Peyer's patch (tissue), 4 donors: Measurements from ENCODE around the gene MALL. TPM values are rescaled to one million over a fixed set of nuclear protein-coding genes. Genes with fewer than 3 reads are reported as not detected.
"Not testable (repeated sequence)": the region's sequence is repeated elsewhere in the genome, so short reads cannot be mapped to it uniquely, and the experiment has no call there.

Experiments used
- DNase-seq, 3 donors: peaks; one replicate each; pipeline ENCODE4 v3.0.0-alpha.2; 2017 to 2019
- H3K27ac ChIP-seq, 4 donors: fragments of 200-600 bp; sonication (generic); one replicate each; pipeline ENCODE4 v1.5.1; 2016 to 2019
- H3K27me3 ChIP-seq, 2 donors: fragments of 200-600 bp; sonication (generic); one replicate each; pipeline ENCODE4 v1.5.1; 2019
- H3K36me3 ChIP-seq, 3 donors: fragments of 200-600 bp; sonication (generic); one replicate each; pipeline ENCODE4 v1.5.1; 2016 to 2019
- H3K4me1 ChIP-seq, 4 donors: fragments of 200-600 bp; sonication (generic); one replicate each; pipeline ENCODE4 v1.5.1; 2016 to 2019
- H3K4me3 ChIP-seq, 4 donors: fragments of 200-600 bp; sonication (generic); 1 replicate in 3 of 4; 2 replicates in 1 of 4; pipeline ENCODE4 v1.5.1; 2016 to 2019; ENCODE audit warnings: mild to moderate bottlenecking in 1 of 4
- H3K9me3 ChIP-seq, 4 donors: fragments of 200-600 bp; sonication (generic); one replicate each; pipeline ENCODE4 v1.5.1; 2016 to 2019; ENCODE audit warnings: mild to moderate bottlenecking in 1 of 4
- CTCF ChIP-seq, 6 experiments: fragments of 450-650 bp in 4 of 6; fragments of 200-600 bp in 2 of 6; sonication (generic) in 1 of 6; IDR thresholded peaks; one replicate each; pipeline ENCODE4 v1.5.1; 2017 to 2019; ENCODE audit warnings: antibody characterized with exemption in 6 of 6, mild to moderate bottlenecking in 3 of 6, moderate library complexity in 1 of 6
- POLR2A ChIP-seq, 2 donors: fragments of 450-650 bp; IDR thresholded peaks; one replicate each; pipeline ENCODE4 v1.5.1; 2017; ENCODE audit warnings: antibody characterized with exemption in 2 of 2, mild to moderate bottlenecking in 2 of 2, moderate library complexity in 2 of 2
- total RNA-seq, 4 donors: library from RNA; depleted of rRNA; stranded (reverse); fragments of >200 nt; gene quantifications; one replicate each; pipeline ENCODE4 v1.1.0, GENCODE V29; 2016

The MALL gene
- total RNA-seq, 4 donors from 2014 or later = 40.4 to 814 (median 603) TPM

- no peak overlapping the region for H3K4me3 ChIP-seq
- peaks cover 0 to 16% (median 0%) of the 10 kb centered on the region in 3 donors for H3K36me3 ChIP-seq
- peak overlapping the region in 1 of 4 donors; percentile 97 for H3K27ac ChIP-seq
- no peaks in the 10 kb centered on the region for H3K9me3 ChIP-seq
- peak in 1 of 3 donors; percentile 17 for DNase-seq
- H3K27me3 ChIP-seq = no peaks in the 10 kb centered on the region
- TF ChIP-seq CTCF (IDR thresholded peaks at IDR 0.05) = no peak
- no peak for TF ChIP-seq POLR2A (IDR thresholded peaks at IDR 0.05)
- peaks cover 0 to 33% (median 9%) of the 10 kb centered on the region in 4 donors for H3K4me1 ChIP-seq
Measured at GRCh38 chr2:110099038-110099425, 16.6 kb downstream of the MALL start.

- Histone ChIP-seq H3K9me3 (no peaks in the 10 kb centered on the region), H3K27ac (no peak overlapping the region), H3K36me3 (peaks cover 0 to 16% (median 0%) of the 10 kb centered on the region in 3 donors), H3K27me3 (no peaks in the 10 kb centered on the region), H3K4me3 (no peak overlapping the region), H3K4me1 (peaks cover 0 to 22% (median 7%) of the 10 kb centered on the region in 4 donors)
- TF ChIP-seq CTCF (IDR thresholded peaks at IDR 0.05) (no peak), POLR2A (IDR thresholded peaks at IDR 0.05) (no peak)
- peak in 1 of 3 donors; percentile 43 for DNase-seq
Measured at GRCh38 chr2:110097506-110098220, 18.0 kb downstream of the MALL start.

- no peak for TF ChIP-seq CTCF (IDR thresholded peaks at IDR 0.05)
- TF ChIP-seq POLR2A (IDR thresholded peaks at IDR 0.05) = no peak
- Histone ChIP-seq H3K36me3 (peaks cover 0 to 16% (median 0%) of the 10 kb centered on the region in 3 donors), H3K27me3 (no peaks in the 10 kb centered on the region), H3K27ac (no peak overlapping the region), H3K4me3 (no peak overlapping the region), H3K9me3 (no peaks in the 10 kb centered on the region), H3K4me1 (peaks cover 0 to 8% (median 4%) of the 10 kb centered on the region in 4 donors)
- DNase-seq = peak in 1 of 3 donors; percentile 37
Measured at GRCh38 chr2:110095994-110096633, 19.5 kb downstream of the MALL start.

GRCh38 chr2:110094884-110095534, 20.6 kb downstream of the MALL start:
- H3K27me3 ChIP-seq, H3K4me1 ChIP-seq, H3K9me3 ChIP-seq, H3K27ac ChIP-seq, H3K4me3 ChIP-seq: not testable (repeated sequence)
- peaks cover 0 to 16% (median 0%) of the 10 kb centered on the region in 3 donors for H3K36me3 ChIP-seq
- DNase-seq = peak in 1 of 3 donors; percentile 9

- not testable (repeated sequence) for H3K27ac ChIP-seq
Measured at GRCh38 chr2:110093924-110094323, 21.7 kb downstream of the MALL start.

GRCh38 chr2:110090164-110090563, 25.5 kb downstream of the MALL start:
- not testable (repeated sequence) for DNase-seq, H3K4me1 ChIP-seq, H3K36me3 ChIP-seq, H3K27me3 ChIP-seq, H3K27ac ChIP-seq, H3K4me3 ChIP-seq, H3K9me3 ChIP-seq

More at GRCh38 chr2:110093924-110094323, 21.7 kb downstream of the MALL start:
- H3K4me1 ChIP-seq, DNase-seq, H3K9me3 ChIP-seq, H3K4me3 ChIP-seq, H3K27me3 ChIP-seq: not testable (repeated sequence)
- H3K36me3 ChIP-seq = peaks cover 0 to 13% (median 0%) of the 10 kb centered on the region in 3 donors

GRCh38 chr2:110083757-110084156, 31.9 kb downstream of the MALL start:
- not testable (repeated sequence) for H3K4me1 ChIP-seq, DNase-seq, H3K9me3 ChIP-seq, H3K36me3 ChIP-seq, H3K27ac ChIP-seq, H3K27me3 ChIP-seq, H3K4me3 ChIP-seq

GRCh38 chr2:110083162-110083561, 32.5 kb downstream of the MALL start:
- H3K27ac ChIP-seq, DNase-seq, H3K36me3 ChIP-seq, H3K27me3 ChIP-seq, H3K9me3 ChIP-seq, H3K4me3 ChIP-seq, H3K4me1 ChIP-seq: not testable (repeated sequence)

GRCh38 chr2:110078104-110078503, 37.5 kb downstream of the MALL start:
- DNase-seq = not testable (repeated sequence)

GRCh38 chr2:110075896-110076295, 39.7 kb downstream of the MALL start:
- H3K27ac ChIP-seq, H3K27me3 ChIP-seq, DNase-seq, H3K4me1 ChIP-seq, H3K36me3 ChIP-seq, H3K4me3 ChIP-seq, H3K9me3 ChIP-seq: not testable (repeated sequence)

More at GRCh38 chr2:110078104-110078503, 37.5 kb downstream of the MALL start:
- not testable (repeated sequence) for H3K27me3 ChIP-seq, H3K9me3 ChIP-seq, H3K4me1 ChIP-seq, H3K36me3 ChIP-seq, H3K27ac ChIP-seq, H3K4me3 ChIP-seq

- H3K27me3 ChIP-seq, H3K4me3 ChIP-seq, H3K27ac ChIP-seq, H3K4me1 ChIP-seq, H3K36me3 ChIP-seq, H3K9me3 ChIP-seq: not testable (repeated sequence)
- DNase-seq = peak in 1 of 3 donors; percentile 18
Measured at GRCh38 chr2:110069869-110070268, 45.8 kb downstream of the MALL start.
